Spinal cord (tissue), 10 donors: ENCODE data around the gene CNDP2. TPM values are rescaled to one million over a fixed set of nuclear protein-coding genes. Genes with fewer than 3 reads are reported as not detected.
A peak's percentile ranks its signal among the peaks of the same experiment; 100 is the strongest.

ENCODE experiments used
- DNase-seq, 6 donors: peaks; one replicate each; pipeline versions ENCODE4 v3.0.0 to v3.0.0-alpha.2; 2013 to 2015; ENCODE audit warnings: low spot score in 6 of 6, low read depth in 4 of 6
- H3K27ac ChIP-seq: one replicate; pipeline ENCODE4 v1.5.1; 2013; ENCODE audit warnings: low read depth, low read length, control low read depth
- H3K27me3 ChIP-seq: one replicate; pipeline ENCODE4 v1.6.1; 2013; ENCODE audit warnings: low read length; ENCODE audit not compliant: control insufficient read depth, insufficient read depth
- H3K36me3 ChIP-seq: one replicate; pipeline ENCODE4 v1.6.1; 2013; ENCODE audit warnings: low read length; ENCODE audit not compliant: control insufficient read depth, insufficient read depth
- H3K4me1 ChIP-seq: one replicate; pipeline ENCODE4 v1.6.1; 2013; ENCODE audit warnings: low read length; ENCODE audit not compliant: control insufficient read depth, insufficient read depth
- H3K4me3 ChIP-seq: one replicate; pipeline ENCODE4 v1.5.1; 2013; ENCODE audit warnings: low read depth, low read length, control low read depth
- H3K9me3 ChIP-seq: one replicate; pipeline ENCODE4 v1.6.1; 2013; ENCODE audit warnings: low read length; ENCODE audit not compliant: control insufficient read depth, insufficient read depth
- WGBS: methylation state at CpG from one replicate; pipeline ENCODE4 v1.1.5; 2013; ENCODE audit warnings: missing lambda C conversion rate; ENCODE audit not compliant: insufficient coverage; 5-methylcytosine and 5-hydroxymethylcytosine counted together
- polyA plus RNA-seq, 2 donors: library from polyadenylated mRNA; unstranded; fragments of 120-200 nt; gene quantifications; one replicate each; pipeline ENCODE4 v1.2.1, GENCODE V29; 2013; ENCODE audit not compliant: insufficient read length in 2 of 2
- total RNA-seq, 2 donors: library from RNA; depleted of rRNA in 1 of 2; stranded (reverse); fragments of 120-200 nt in 1 of 2; fragments of >200 nt in 1 of 2; gene quantifications; one replicate each; pipeline versions ENCODE4 v1.2.3 to v1.2.4, GENCODE V29; 2013 to 2014
- donor health status: healthy.

Gene CNDP2
- total and polyA plus RNA-seq, 4 donors, result 66.4 to 135 (median 98.4) TPM

GRCh38 chr18:74482697-74483096 lies 13.5 kb upstream of the CNDP2 start:
- Histone ChIP-seq H3K27me3 (no peaks in the 10 kb centered on the region), H3K36me3 (no peaks in the 10 kb centered on the region), H3K4me3 (no peak overlapping the region), H3K9me3 (no peaks in the 10 kb centered on the region), H3K27ac (no peak overlapping the region), H3K4me1 (peaks cover 9% of the 10 kb centered on the region)
- DNase-seq, result no peak
- 94% methylated on average over 7 of the region's 11 CpGs for WGBS

- Histone ChIP-seq H3K4me3 (no peak overlapping the region), H3K27me3 (no peaks in the 10 kb centered on the region), H3K4me1 (peaks cover 9% of the 10 kb centered on the region), H3K27ac (peak overlapping the region; percentile 52), H3K36me3 (no peaks in the 10 kb centered on the region), H3K9me3 (no peaks in the 10 kb centered on the region)
- DNase-seq, result peak in 1 of 6 donors; percentile 21
- 37% methylated on average over 14 of the region's 15 CpGs for WGBS
These were observed 9.9 kb upstream of the CNDP2 start for GRCh38 chr18:74486119-74486849.

- no CpG with 5 or more reads among the region's 8 CpGs for WGBS
- no peaks in the 10 kb centered on the region for H3K36me3 ChIP-seq
- peaks cover 9% of the 10 kb centered on the region for H3K4me1 ChIP-seq
- H3K27me3 ChIP-seq, result no peaks in the 10 kb centered on the region
- DNase-seq, result no peak
- no peak overlapping the region for H3K27ac ChIP-seq
- H3K4me3 ChIP-seq, result no peak overlapping the region
- H3K9me3 ChIP-seq, result no peaks in the 10 kb centered on the region
These were observed 7.8 kb upstream of the CNDP2 start for GRCh38 chr18:74488354-74488753.

GRCh38 chr18:74488864-74489263 lies 7.3 kb upstream of the CNDP2 start:
- no peak for DNase-seq
- Histone ChIP-seq H3K4me3 (no peak overlapping the region), H3K36me3 (no peaks in the 10 kb centered on the region), H3K27ac (no peak overlapping the region), H3K9me3 (no peaks in the 10 kb centered on the region), H3K27me3 (no peaks in the 10 kb centered on the region), H3K4me1 (peaks cover 9% of the 10 kb centered on the region)
- WGBS, result 89% methylated on average over 8 of the region's 8 CpGs

GRCh38 chr18:74489676-74490075 lies 6.5 kb upstream of the CNDP2 start:
- no peak for DNase-seq
- peaks cover 9% of the 10 kb centered on the region for H3K4me1 ChIP-seq
- H3K27ac ChIP-seq, result no peak overlapping the region
- no peaks in the 10 kb centered on the region for H3K9me3 ChIP-seq
- no peak overlapping the region for H3K4me3 ChIP-seq
- H3K27me3 ChIP-seq, result no peaks in the 10 kb centered on the region
- no peaks in the 10 kb centered on the region for H3K36me3 ChIP-seq
- WGBS, result 39% methylated on average over 5 of the region's 7 CpGs

GRCh38 chr18:74492259-74492658 lies 3.9 kb upstream of the CNDP2 start:
- Histone ChIP-seq H3K4me3 (no peak overlapping the region), H3K4me1 (peaks cover 11% of the 10 kb centered on the region), H3K27ac (no peak overlapping the region), H3K9me3 (no peaks in the 10 kb centered on the region), H3K36me3 (no peaks in the 10 kb centered on the region), H3K27me3 (no peaks in the 10 kb centered on the region)
- 90% methylated on average over 3 of the region's 3 CpGs for WGBS
- no peak for DNase-seq

GRCh38 chr18:74493689-74494088 lies 2.5 kb upstream of the CNDP2 start:
- H3K27me3 ChIP-seq, result no peaks in the 10 kb centered on the region
- H3K4me3 ChIP-seq, result no peak overlapping the region
- 48% methylated on average over 1 of the region's 1 CpG for WGBS
- H3K9me3 ChIP-seq, result no peaks in the 10 kb centered on the region
- peak in 4 of 6 donors; percentile 55 to 95 (median 72) for DNase-seq
- peaks cover 15% of the 10 kb centered on the region for H3K4me1 ChIP-seq
- H3K36me3 ChIP-seq, result no peaks in the 10 kb centered on the region
- no peak overlapping the region for H3K27ac ChIP-seq

GRCh38 chr18:74494514-74494913 lies 1.6 kb upstream of the CNDP2 start:
- WGBS, result no CpG with 5 or more reads among the region's 1 CpG
- Histone ChIP-seq H3K4me1 (peaks cover 15% of the 10 kb centered on the region), H3K9me3 (no peaks in the 10 kb centered on the region), H3K36me3 (no peaks in the 10 kb centered on the region), H3K4me3 (no peak overlapping the region), H3K27me3 (no peaks in the 10 kb centered on the region), H3K27ac (no peak overlapping the region)
- DNase-seq, result no peak

GRCh38 chr18:74496508-74497323 lies 553 bp downstream of the CNDP2 start:
- peak in 1 of 6 donors; percentile 69 for DNase-seq
- H3K27me3 ChIP-seq, result no peaks in the 10 kb centered on the region
- H3K4me3 ChIP-seq, result peak overlapping the region; percentile 75
- peaks cover 10% of the 10 kb centered on the region for H3K36me3 ChIP-seq
- H3K4me1 ChIP-seq, result peaks cover 15% of the 10 kb centered on the region
- under 1% methylated on average over 36 of the region's 48 CpGs for WGBS
- H3K9me3 ChIP-seq, result no peaks in the 10 kb centered on the region
- H3K27ac ChIP-seq, result peak overlapping the region; percentile 86

GRCh38 chr18:74497324-74497676 lies 1.1 kb downstream of the CNDP2 start:
- Histone ChIP-seq H3K4me1 (peaks cover 15% of the 10 kb centered on the region), H3K27me3 (no peaks in the 10 kb centered on the region), H3K9me3 (no peaks in the 10 kb centered on the region), H3K27ac (no peak overlapping the region), H3K4me3 (peak overlapping the region; percentile 75), H3K36me3 (peaks cover 14% of the 10 kb centered on the region)
- WGBS, result 75% methylated on average over 1 of the region's 8 CpGs
- DNase-seq, result no peak
